Mucosa of rectum (tissue), 2 donors: ENCODE results near the gene MOB2.

ENCODE experiments used
- H3K27ac ChIP-seq, 2 donors: one replicate each; pipeline ENCODE4 v1.7.0; 2013; ENCODE audit warnings: inconsistent platforms in 2 of 2, low read depth in 2 of 2, low read length in 2 of 2
- H3K27me3 ChIP-seq, 2 donors: one replicate each; pipeline ENCODE4 v1.7.0; 2013; ENCODE audit warnings: low read length in 2 of 2; ENCODE audit not compliant: control insufficient read depth in 2 of 2, insufficient read depth in 2 of 2
- H3K36me3 ChIP-seq, 2 donors: one replicate each; pipeline ENCODE4 v1.7.0; 2013; ENCODE audit warnings: low read length in 2 of 2; ENCODE audit not compliant: control insufficient read depth in 2 of 2, insufficient read depth in 2 of 2
- H3K4me1 ChIP-seq, 2 donors: one replicate each; pipeline ENCODE4 v1.7.0; 2013; ENCODE audit warnings: low read length in 2 of 2, mild to moderate bottlenecking in 1 of 2; ENCODE audit not compliant: control insufficient read depth in 2 of 2, insufficient read depth in 2 of 2
- H3K4me3 ChIP-seq, 2 donors: one replicate each; pipeline ENCODE4 v1.7.0; 2013; ENCODE audit warnings: low read length in 2 of 2
- H3K9ac ChIP-seq, 2 donors: one replicate each; pipeline ENCODE4 v1.7.0; 2013; ENCODE audit warnings: low read length in 2 of 2, low read depth in 1 of 2, mild to moderate bottlenecking in 1 of 2
- H3K9me3 ChIP-seq, 2 donors: one replicate each; pipeline ENCODE4 v1.7.0; 2013; ENCODE audit warnings: low read length in 2 of 2; ENCODE audit not compliant: control insufficient read depth in 2 of 2
- donor health status: healthy.
- donor health status: Normal muscosa, but diverticular disease.

MOB2 gene

GRCh38 chr11:1529286-1529685, 42.7 kb upstream of the MOB2 start:
- Histone ChIP-seq H3K27ac (no peak overlapping the region), H3K4me1 (peaks cover 3 to 7% of the 10 kb centered on the region in 2 donors), H3K9ac (no peak overlapping the region), H3K27me3 (no peaks in the 10 kb centered on the region), H3K9me3 (no peaks in the 10 kb centered on the region), H3K36me3 (peaks cover 0 to 4% of the 10 kb centered on the region in 2 donors), H3K4me3 (no peak overlapping the region)

DNA sequence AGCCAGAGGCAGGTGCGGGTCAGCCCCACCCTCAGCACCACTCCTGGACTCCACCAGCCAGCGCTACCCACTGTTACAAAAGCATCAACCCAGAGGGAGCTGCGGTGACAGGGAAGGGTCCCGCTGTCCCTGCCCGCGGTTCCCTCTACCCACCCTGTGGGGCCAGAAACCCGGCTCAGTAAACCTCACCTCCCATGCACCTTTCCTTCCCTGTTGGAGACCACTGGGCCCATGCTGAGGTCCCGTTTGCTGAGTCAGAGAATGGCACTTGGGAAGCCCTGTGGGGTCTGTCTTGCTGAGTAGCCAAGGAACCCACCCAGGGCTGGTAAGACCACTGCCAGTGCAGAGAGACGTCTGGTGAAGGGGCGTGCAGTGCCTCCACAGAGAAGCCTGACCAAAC, 42.1 kb upstream of the MOB2 start:
- Histone ChIP-seq H3K4me3 (no peak overlapping the region), H3K27ac (no peak overlapping the region), H3K9ac (no peak overlapping the region), H3K4me1 (peaks cover 3 to 7% of the 10 kb centered on the region in 2 donors), H3K27me3 (no peaks in the 10 kb centered on the region), H3K9me3 (no peaks in the 10 kb centered on the region), H3K36me3 (peaks cover 0 to 4% of the 10 kb centered on the region in 2 donors)

- no peaks in the 10 kb centered on the region for H3K9me3 ChIP-seq
- no peak overlapping the region for H3K27ac ChIP-seq
- H3K36me3 ChIP-seq = no peaks in the 10 kb centered on the region
- H3K4me3 ChIP-seq = no peak overlapping the region
- H3K9ac ChIP-seq = no peak overlapping the region
- no peaks in the 10 kb centered on the region for H3K27me3 ChIP-seq
- peaks cover under 1 to 3% of the 10 kb centered on the region in 2 donors for H3K4me1 ChIP-seq
Observed at GRCh38 chr11:1526785-1527184, 40.2 kb upstream of the MOB2 start.

GRCh38 chr11:1523779-1524178, 37.2 kb upstream of the MOB2 start:
- no peak overlapping the region for H3K27ac ChIP-seq
- no peaks in the 10 kb centered on the region for H3K27me3 ChIP-seq
- no peaks in the 10 kb centered on the region for H3K36me3 ChIP-seq
- no peaks in the 10 kb centered on the region for H3K9me3 ChIP-seq
- H3K4me1 ChIP-seq = no peaks in the 10 kb centered on the region
- H3K9ac ChIP-seq = no peak overlapping the region
- H3K4me3 ChIP-seq = no peak overlapping the region

GRCh38 chr11:1523077-1523476, 36.5 kb upstream of the MOB2 start:
- no peaks in the 10 kb centered on the region for H3K4me1 ChIP-seq

GRCh38 chr11:1522081-1522424, 35.5 kb upstream of the MOB2 start:
- no peaks in the 10 kb centered on the region for H3K9me3 ChIP-seq
- H3K4me1 ChIP-seq = no peaks in the 10 kb centered on the region
- H3K27me3 ChIP-seq = no peaks in the 10 kb centered on the region
- no peak overlapping the region for H3K9ac ChIP-seq
- H3K4me3 ChIP-seq = no peak overlapping the region
- no peak overlapping the region for H3K27ac ChIP-seq
- H3K36me3 ChIP-seq = no peaks in the 10 kb centered on the region

More at GRCh38 chr11:1523077-1523476, 36.5 kb upstream of the MOB2 start:
- Histone ChIP-seq H3K9ac (no peak overlapping the region), H3K27ac (no peak overlapping the region), H3K9me3 (no peaks in the 10 kb centered on the region), H3K4me3 (no peak overlapping the region), H3K36me3 (no peaks in the 10 kb centered on the region), H3K27me3 (no peaks in the 10 kb centered on the region)

DNA sequence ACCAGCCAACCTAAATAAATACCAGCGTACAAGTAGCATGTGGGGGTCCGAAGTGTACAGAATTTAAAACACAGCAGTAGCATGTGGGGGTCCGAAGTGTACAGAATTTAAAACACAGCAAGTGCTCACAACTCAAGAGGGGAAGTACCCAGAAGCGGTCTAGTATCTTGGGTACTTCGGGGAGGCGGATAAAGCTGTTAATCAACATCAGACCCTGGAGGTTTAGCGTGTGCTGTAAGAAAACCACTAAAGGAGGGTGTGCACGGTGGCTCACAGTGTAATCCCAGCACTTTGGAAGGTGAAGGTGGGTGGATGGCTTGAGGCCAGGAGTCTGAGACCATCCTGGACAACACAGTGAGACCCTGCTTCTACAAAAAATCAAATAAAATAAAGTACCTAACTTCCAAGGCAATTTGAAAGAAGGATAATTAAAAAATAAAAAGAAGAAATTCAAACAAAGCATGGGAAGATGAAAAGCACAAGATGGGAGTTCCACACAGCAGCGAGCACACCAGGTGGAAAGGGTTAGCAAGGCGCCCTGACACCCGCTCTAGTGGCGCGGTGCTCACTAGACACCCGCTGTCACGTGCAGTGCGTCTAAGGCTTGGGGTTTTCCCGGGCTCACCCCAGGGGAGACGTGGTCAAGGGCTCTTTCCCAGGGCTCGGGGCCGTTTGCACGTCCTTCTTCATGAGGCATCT, 35.0 kb upstream of the MOB2 start:
- Histone ChIP-seq H3K9ac (no peak overlapping the region), H3K4me3 (no peak overlapping the region), H3K27me3 (no peaks in the 10 kb centered on the region), H3K4me1 (no peaks in the 10 kb centered on the region), H3K36me3 (no peaks in the 10 kb centered on the region), H3K27ac (no peak overlapping the region), H3K9me3 (no peaks in the 10 kb centered on the region)

DNA sequence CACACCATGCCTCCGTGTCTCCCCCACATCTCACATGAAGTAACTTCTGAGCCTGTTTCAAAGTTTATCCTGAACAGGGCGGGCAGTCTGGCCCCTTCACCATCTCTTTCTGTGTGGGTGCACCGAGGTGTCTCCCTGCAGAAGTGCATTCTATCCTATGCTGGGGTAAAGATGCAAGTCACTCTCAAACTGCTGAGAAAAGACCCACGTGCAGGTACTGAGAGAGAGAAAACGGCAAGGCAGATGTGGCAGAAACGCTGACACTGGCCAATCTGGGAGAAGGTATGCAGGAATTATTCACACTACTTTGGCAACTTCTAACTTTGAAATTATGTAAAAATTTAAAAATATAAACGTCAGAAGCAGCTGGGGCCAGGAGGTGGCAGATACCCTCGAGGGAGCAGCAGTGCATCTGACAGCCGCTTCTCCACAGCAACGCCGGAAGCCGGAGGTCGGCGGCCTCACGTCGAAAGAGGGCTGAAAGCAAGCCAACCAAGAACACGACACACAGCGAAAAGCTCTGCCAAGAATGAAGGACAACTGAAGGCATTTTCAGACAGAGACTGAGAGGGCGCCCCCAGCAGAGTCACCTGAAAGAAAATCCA, 34.2 kb upstream of the MOB2 start:
- Histone ChIP-seq H3K4me1 (no peaks in the 10 kb centered on the region), H3K27ac (no peak overlapping the region), H3K36me3 (no peaks in the 10 kb centered on the region), H3K9ac (no peak overlapping the region), H3K9me3 (no peaks in the 10 kb centered on the region), H3K4me3 (no peak overlapping the region), H3K27me3 (no peaks in the 10 kb centered on the region)

DNA sequence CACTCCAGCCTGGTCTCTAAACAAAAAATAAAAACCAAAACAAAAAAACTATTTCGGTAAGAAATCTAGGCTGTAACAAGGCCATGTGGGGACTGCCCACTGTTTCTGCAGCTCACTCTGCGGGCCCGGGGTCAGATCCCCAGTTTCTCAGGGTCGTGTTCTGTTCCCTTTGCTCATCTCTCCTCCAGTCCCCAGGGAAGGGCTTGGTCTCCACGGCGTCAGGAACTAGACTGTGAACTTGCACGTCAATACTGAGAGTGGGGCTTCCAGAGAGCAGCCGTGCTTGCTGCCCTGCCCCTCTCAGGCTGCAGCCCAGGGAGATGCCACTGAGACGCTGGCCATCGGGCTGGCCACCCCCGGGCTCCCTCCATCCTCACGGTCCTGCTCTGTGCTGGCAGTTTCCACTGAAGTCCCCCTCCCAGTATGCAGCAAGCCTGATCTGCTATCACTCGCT, 33.7 kb upstream of the MOB2 start:
- H3K4me3 ChIP-seq = no peak overlapping the region
- no peaks in the 10 kb centered on the region for H3K27me3 ChIP-seq
- peaks cover 2 to 5% of the 10 kb centered on the region in 2 donors for H3K4me1 ChIP-seq
- no peaks in the 10 kb centered on the region for H3K9me3 ChIP-seq
- no peak overlapping the region for H3K27ac ChIP-seq
- no peaks in the 10 kb centered on the region for H3K36me3 ChIP-seq
- H3K9ac ChIP-seq = no peak overlapping the region

GRCh38 chr11:1519028-1520010, 32.7 kb upstream of the MOB2 start:
- Histone ChIP-seq H3K27me3 (no peaks in the 10 kb centered on the region), H3K27ac (no peak overlapping the region), H3K36me3 (no peaks in the 10 kb centered on the region), H3K9me3 (no peaks in the 10 kb centered on the region), H3K4me1 (peaks cover 7 to 8% of the 10 kb centered on the region in 2 donors), H3K4me3 (no peak overlapping the region), H3K9ac (no peak overlapping the region)
